ENCODE results near the gene GTPBP4. TPM values are rescaled to one million over a fixed set of nuclear protein-coding genes. Genes with fewer than 3 reads are reported as not detected.

The GTPBP4 gene
- total RNA-seq, 1 experiment from 2014 or later: 44.6 TPM

GRCh38 chr10:1029838-1030237, 41.6 kb downstream of the GTPBP4 start:
- Histone ChIP-seq H3K9ac (ENCODE audit: low read length) (no peak overlapping the region), H3K4me2 (ENCODE audit: low read length) (no peak overlapping the region), H3K4me3 (ENCODE audit: low read length) (no peak overlapping the region), H3K9me2 (replicated peaks; ENCODE audit: low read length) (no peaks in the 10 kb centered on the region), H3K27me3 (ENCODE audit: low read length) (no peaks in the 10 kb centered on the region), H3K79me2 (ENCODE audit: low read length) (no peaks in the 10 kb centered on the region), H4K20me1 (ENCODE audit: low read length) (no peaks in the 10 kb centered on the region), H3K4me1 (ENCODE audit: insufficient read depth, low read length) (no peaks in the 10 kb centered on the region), H3K27ac (ENCODE audit: low read length) (no peak overlapping the region), H2AFZ (ENCODE audit: low read length) (no peak overlapping the region), H3K36me3 (ENCODE audit: low read depth, low read length) (no peaks in the 10 kb centered on the region), H3K9me3 (ENCODE audit: low read length) (no peaks in the 10 kb centered on the region), H3F3A (ENCODE audit: low read length, unreplicated experiment) (no peaks in the 10 kb centered on the region)
- intact Hi-C loops (cut with micrococcal nuclease): no loop called here
- TF ChIP-seq EZH2phosphoT487 (IDR thresholded peaks at IDR 0.05; ENCODE audit: borderline replicate concordance, low read length) (no peak), EZH2 (IDR thresholded peaks at IDR 0.05; ENCODE audit: low read length, unreplicated experiment) (no peak)
- TF ChIP-seq, protein P1, sequence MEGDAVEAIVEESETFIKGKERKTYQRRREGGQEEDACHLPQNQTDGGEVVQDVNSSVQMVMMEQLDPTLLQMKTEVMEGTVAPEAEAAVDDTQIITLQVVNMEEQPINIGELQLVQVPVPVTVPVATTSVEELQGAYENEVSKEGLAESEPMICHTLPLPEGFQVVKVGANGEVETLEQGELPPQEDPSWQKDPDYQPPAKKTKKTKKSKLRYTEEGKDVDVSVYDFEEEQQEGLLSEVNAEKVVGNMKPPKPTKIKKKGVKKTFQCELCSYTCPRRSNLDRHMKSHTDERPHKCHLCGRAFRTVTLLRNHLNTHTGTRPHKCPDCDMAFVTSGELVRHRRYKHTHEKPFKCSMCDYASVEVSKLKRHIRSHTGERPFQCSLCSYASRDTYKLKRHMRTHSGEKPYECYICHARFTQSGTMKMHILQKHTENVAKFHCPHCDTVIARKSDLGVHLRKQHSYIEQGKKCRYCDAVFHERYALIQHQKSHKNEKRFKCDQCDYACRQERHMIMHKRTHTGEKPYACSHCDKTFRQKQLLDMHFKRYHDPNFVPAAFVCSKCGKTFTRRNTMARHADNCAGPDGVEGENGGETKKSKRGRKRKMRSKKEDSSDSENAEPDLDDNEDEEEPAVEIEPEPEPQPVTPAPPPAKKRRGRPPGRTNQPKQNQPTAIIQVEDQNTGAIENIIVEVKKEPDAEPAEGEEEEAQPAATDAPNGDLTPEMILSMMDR (conservative IDR thresholded peaks at IDR 0.05; ENCODE audit: low read depth, low read length): no peak
- no TSS peak for BruUV-seq (replicated peaks)
- POLR2A ChIA-PET (ENCODE audit: unreplicated experiment): no interaction called here
- DNase-seq (no peak), ATAC-seq (no peak)
- CTCF ChIA-PET: no interaction called here

GRCh38 chr10:1033601-1034000, 45.4 kb downstream of the GTPBP4 start:
- DNase-seq (no peak), ATAC-seq (no peak)
- Histone ChIP-seq H3F3A (ENCODE audit: low read length, unreplicated experiment) (no peaks in the 10 kb centered on the region), H3K9ac (ENCODE audit: low read length) (no peak overlapping the region), H3K4me3 (ENCODE audit: low read length) (no peak overlapping the region), H3K9me2 (replicated peaks; ENCODE audit: low read length) (no peaks in the 10 kb centered on the region), H3K4me2 (ENCODE audit: low read length) (no peak overlapping the region), H3K27me3 (ENCODE audit: low read length) (no peaks in the 10 kb centered on the region), H3K4me1 (ENCODE audit: insufficient read depth, low read length) (peaks cover 11% of the 10 kb centered on the region; the same call in 1 of the 2 replicates), H3K36me3 (ENCODE audit: low read depth, low read length) (no peaks in the 10 kb centered on the region), H3K27ac (ENCODE audit: low read length) (no peak overlapping the region), H3K9me3 (ENCODE audit: low read length) (no peaks in the 10 kb centered on the region), H2AFZ (ENCODE audit: low read length) (no peak overlapping the region), H3K79me2 (ENCODE audit: low read length) (no peaks in the 10 kb centered on the region), H4K20me1 (ENCODE audit: low read length) (no peaks in the 10 kb centered on the region)
- ChIA-PET POLR2A (ENCODE audit: unreplicated experiment) (no interaction called here), CTCF (no interaction called here)
- TF ChIP-seq EZH2 (IDR thresholded peaks at IDR 0.05; ENCODE audit: low read length, unreplicated experiment): no peak
- no peak for TF ChIP-seq EZH2phosphoT487 (IDR thresholded peaks at IDR 0.05; ENCODE audit: borderline replicate concordance, low read length)
- TF ChIP-seq, protein P1 (conservative IDR thresholded peaks at IDR 0.05; ENCODE audit: low read depth, low read length): no peak
- intact Hi-C loops (cut with micrococcal nuclease): no loop called here
- no TSS peak for BruUV-seq (replicated peaks)

DNA sequence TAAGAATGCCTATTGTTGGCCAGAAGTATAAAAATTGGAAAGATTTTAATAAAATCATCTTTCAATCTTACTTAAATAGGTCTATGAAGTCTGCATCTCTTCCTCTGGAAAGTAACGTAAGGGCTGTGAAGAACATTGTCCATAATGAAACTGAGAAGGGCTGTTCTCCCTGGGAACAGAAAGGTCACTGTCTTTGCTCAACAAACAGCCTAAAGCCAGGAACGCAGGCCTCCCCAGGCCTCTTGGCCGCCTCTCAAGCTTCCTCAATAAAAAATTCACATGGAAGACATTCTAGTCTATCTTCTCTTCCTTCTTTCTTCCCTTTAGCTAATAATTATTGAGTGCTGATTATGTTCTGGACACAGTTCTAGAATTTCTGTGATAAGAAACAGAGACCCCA, 46.5 kb downstream of the GTPBP4 start:
- H3K9me2 ChIP-seq (replicated peaks; ENCODE audit: low read length): no peaks in the 10 kb centered on the region
- H3F3A ChIP-seq (ENCODE audit: low read length, unreplicated experiment): no peaks in the 10 kb centered on the region
- ATAC-seq (no peak), DNase-seq (no peak)
- H2AFZ ChIP-seq (ENCODE audit: low read length): no peak overlapping the region
- CTCF ChIA-PET: no interaction called here
- TF ChIP-seq, protein P1 (conservative IDR thresholded peaks at IDR 0.05; ENCODE audit: low read depth, low read length): no peak
- no peaks in the 10 kb centered on the region for H3K36me3 ChIP-seq (ENCODE audit: low read depth, low read length)
- intact Hi-C loops (cut with micrococcal nuclease): no loop called here
- no peak overlapping the region for H3K27ac ChIP-seq (ENCODE audit: low read length)
- no peaks in the 10 kb centered on the region for H3K79me2 ChIP-seq (ENCODE audit: low read length)
- no peaks in the 10 kb centered on the region for H4K20me1 ChIP-seq (ENCODE audit: low read length)
- H3K4me3 ChIP-seq (ENCODE audit: low read length): no peak overlapping the region
- no peak overlapping the region for H3K9ac ChIP-seq (ENCODE audit: low read length)
- H3K27me3 ChIP-seq (ENCODE audit: low read length): no peaks in the 10 kb centered on the region
- H3K4me1 ChIP-seq (ENCODE audit: insufficient read depth, low read length): peaks cover 11% of the 10 kb centered on the region; the same call in 1 of the 2 replicates
- no TSS peak for BruUV-seq (replicated peaks)
- no peak overlapping the region for H3K4me2 ChIP-seq (ENCODE audit: low read length)
- no peaks in the 10 kb centered on the region for H3K9me3 ChIP-seq (ENCODE audit: low read length)
- POLR2A ChIA-PET (ENCODE audit: unreplicated experiment): no interaction called here
